Activated T-helper 1 cell treated with anti-CD3 and anti-CD28 coated beads, Interleukin-2, amount 50 U/mL, for 16 hours (primary cell): ENCODE data around the gene MICU1.
A peak's percentile ranks its signal among the peaks of the same experiment; 100 is the strongest.
"Not testable (repeated sequence)": the region's sequence is repeated elsewhere in the genome, so short reads cannot be mapped to it uniquely, and the experiment has no call there.

Experiments
- DNase-seq, 2 donors: peaks; one replicate each; pipeline ENCODE4 v3.0.0-alpha.2; 2020; ENCODE audit warnings: low read depth in 1 of 2, low spot score in 1 of 2

Gene MICU1

DNA sequence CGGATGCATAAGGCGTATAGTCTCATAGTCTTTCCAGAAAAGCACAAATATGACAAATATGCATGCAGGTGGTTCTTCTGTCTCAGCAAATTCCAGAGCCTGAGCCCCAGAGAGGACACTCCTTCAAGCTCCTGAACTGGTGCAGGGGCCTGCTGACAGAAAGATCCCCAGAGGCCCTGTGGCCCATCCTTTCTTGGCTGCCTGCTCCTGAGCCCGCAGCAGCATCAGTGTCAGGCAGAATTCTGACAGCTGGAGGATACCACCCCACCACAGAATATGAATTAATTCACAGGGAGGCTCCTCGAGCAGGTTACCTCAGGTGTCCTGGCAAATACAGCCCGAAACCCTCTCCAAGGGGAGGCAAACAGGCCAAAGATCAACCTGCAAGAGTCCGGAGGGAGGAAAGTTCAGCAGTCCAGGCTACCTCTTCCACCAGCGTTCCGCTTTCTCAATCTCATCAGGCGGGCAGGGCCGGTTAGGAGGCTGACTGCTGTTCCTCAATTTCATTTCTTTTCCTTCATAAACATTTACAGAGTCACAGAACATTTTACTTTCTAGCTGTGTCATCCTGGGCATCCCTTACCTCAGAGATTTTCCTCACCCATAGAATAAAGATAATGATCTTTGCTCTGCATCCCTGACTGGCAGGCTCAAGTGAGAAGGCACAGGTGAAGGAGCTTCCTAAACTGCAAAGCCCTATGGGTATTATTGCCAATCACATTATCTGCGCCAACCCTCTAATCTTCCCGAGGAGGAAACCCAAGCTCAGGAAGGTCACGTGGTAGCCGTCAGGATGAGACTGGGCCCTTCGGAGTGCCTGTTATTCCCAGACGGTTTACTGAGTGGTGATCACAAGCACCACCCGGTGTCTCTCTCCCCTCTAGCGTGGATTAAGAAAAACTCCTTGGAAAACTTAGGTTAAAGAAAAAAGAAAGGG, 272.6 kb downstream of the MICU1 start:
- no peak for DNase-seq

DNA sequence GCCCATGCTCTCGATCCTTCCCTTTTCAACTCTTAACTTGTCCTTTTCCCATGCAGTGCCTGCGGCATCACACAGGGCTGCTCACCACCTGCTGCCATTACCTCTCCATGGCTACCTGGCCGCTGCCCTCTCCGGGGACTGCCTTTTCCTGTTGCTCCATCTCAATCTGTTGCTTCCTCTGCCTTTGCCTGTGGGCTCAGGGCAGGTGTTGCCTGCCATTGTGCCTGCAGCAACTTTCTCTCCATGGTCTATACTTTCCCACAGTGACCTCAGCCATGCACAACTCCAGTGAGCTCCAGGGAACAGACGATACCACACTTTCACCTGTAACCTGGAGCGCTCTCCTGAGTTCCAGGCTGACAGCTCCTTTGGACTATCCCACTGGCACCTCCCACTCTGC, 274.4 kb downstream of the MICU1 start:
- DNase-seq = no peak

DNA sequence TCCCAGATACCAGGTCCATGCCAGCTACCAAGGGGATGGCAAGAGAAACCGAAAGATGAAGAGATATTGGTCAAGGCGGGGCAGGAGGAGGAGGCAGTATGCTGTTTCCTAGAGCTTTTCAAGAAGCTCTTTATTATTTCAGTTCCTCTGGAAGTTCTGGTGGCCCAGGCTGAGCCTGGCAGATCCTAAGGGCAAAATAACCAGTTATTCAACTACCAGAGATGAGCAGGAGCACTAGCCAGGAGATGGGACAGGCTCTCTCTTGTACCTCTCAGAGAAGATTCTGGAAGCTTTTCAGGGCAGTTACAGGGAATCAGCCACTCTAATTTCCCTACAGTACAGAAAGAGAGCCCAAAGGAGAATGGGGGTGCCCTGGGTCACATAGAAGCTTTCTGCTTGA, 276.4 kb downstream of the MICU1 start:
- DNase-seq = no peak

DNA sequence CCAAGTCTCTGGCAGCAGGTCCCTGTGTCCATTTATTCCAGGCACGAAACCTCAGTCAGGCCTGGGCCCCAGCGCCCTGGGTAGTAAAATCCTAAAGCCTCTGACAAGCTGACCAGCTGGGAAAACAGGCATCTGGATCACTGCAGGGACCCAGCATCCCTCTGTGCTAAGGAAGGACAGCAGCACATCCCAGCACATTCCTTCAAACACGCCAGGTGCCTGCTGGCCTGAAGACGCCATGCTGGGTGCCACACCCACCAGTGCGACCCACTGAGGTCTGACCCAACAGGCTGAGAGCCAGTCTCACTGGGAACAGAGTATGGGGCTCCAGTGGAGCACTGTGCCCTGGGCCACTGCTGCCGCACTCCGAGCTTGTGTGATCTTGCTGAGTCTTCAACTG, 277.6 kb downstream of the MICU1 start:
- no peak for DNase-seq

DNA sequence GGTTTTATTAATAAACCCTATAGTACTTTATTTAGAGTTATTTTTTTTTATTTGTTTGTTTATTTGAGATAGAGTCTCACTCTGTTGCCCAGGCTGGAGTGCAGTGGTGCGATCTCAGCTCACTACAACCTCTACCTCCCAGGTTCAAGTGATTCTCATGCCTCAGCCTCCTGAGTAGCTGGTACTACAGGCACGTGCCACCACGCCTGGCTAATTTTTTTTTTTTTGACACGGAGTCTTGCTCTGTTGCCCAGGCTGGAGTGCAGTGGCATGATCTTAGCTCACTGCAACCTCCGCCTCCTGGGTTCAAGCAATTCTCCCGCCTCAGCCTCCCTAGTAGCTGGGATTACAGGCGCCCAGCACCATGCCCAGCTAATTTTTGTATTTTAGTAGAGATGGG, 279.8 kb downstream of the MICU1 start:
- not testable (repeated sequence) for DNase-seq

DNA sequence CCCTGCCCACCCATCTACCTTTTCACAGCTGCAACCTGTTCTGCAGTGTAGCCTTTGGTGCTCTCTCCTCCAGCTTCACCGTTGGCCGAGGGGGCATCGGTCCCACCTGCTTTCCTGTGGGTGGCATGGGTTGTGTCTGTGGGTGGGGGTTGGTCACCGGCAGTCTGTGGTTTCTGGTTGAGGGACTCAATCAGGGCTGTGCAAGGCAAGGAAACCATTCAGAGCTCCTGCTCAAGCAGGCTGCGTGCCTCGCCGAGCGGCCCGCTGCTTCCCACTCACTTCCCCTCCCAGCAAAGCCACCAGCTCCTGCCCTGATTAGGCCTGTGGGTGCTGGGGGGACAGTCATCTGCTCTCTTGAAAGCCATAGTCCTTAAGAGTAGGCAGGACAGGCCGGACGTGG, 280.9 kb downstream of the MICU1 start:
- DNase-seq = no peak

DNA sequence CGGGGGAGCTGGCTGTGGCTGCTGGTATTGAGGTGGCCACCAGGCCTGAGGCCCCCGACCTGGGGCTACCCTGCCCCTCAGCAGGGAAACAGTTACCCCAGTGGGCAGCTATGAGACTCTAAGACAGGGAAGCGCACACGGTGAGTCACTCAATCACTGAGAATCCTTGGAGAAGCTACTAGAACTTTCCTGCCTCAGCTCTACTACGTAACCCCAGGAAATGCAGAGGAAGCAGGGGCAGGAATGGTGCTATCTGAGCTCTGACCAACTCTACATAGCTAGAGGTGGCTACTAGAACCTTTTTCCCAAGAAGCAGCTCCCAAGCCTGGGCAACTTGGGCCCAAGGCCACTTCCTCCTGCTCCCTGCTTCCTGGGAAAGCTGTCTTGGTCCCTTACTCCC, 283.0 kb downstream of the MICU1 start:
- no peak for DNase-seq

DNA sequence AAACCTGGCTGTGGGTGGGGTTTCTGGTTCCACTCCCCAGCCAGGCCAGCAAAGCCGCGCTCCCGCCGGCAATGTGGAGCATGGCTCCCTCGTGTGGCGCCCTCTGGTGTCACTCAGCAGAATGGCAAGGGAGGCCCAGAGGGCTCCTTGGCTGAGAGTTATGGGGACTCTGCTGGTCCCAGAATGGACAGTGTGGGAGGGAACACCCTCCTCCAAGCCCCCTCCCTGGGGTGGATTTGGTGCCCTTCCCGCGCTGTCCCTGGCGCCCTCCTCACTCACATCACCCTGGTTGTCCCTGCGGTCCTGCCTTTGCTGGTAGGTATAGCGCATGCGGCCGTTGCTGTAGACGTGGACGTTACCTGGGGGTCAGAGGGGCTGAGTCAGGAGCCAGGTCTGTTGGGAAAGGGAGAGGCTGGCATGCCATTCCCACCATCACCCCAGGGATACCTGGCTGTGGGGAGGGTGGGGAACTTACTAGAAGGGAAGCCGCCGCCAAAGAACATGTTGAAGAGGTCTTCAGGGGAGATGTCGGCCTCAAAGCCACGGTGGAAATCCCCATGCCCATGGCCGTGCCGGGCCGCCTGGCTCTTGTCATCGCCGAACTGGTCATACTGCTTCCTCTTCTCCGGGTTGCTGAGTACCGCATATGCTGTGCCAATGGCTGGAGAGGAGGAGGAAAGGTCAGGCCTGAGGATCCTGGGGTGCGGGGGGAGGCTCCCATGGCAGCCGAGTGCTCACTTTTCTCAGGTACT, 285.2 kb downstream of the MICU1 start:
- peak; percentile 52 to 68 for DNase-seq

DNA sequence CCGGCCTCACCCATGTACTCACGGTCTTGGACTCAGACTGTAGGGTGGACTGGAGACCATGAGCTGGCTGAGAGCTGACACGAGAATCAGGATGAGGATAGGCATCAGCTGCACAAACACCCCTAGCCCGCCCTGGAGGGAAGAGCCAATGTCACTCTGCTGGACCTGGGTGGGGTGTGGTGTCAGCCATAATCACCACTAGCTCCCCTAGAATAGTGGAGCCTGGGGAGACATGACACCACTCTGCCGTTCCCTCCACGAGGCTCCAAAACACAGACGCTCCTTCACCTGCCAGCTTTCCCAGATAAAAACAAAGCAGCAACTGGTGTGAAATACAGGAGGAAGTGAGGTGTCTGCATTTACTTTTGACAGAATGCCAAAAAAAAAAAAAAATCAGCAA, 287.7 kb downstream of the MICU1 start:
- no peak for DNase-seq

DNA sequence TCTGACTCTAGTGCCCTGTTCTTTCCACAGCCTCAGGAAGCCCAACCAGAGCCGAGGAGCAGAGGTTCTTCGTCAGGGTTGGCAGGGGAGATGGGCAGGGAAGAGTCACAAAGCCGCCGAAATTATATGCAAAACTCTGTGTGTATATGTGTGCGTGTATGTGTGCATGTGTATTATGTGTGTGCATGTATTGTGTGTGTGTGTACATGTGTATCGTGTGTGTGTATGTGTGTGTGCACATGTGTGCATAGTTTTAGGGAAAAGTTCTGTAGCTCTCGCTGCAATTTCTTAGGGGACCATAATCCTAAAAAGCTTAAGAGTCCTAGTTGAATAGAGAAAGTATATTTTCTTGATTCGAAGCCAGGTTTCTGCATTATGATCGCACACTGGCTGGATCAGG, 288.2 kb downstream of the MICU1 start:
- no peak for DNase-seq

DNA sequence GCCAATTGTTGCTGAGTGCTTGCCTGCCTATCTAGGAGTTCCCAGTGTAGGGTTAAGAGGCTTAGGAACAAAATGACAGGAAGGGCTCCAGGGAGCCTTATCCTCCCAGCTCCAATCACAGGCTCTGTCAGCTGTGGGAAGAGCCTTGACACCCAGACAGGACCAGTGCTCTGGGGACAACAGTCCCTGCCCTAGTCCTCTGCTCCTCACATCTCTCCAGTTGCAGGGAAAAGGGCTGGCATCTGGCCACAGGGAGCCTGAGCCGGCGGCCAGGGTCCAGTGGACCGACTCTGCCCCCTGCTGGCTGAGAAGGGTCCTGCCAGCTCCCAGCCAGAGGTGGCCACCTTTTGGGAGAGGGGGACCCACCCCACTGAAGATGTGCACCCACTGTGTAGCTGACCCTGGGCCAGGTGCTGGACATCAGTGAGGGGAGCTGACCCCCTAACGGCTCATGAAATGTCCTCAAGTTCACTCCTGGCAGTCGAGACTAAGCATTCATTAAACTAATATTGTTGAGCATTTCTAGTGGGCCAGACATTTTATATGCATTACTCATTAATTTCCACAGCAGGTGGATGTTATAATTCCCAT, 288.7 kb downstream of the MICU1 start:
- peak; percentile 48 to 58 for DNase-seq

DNA sequence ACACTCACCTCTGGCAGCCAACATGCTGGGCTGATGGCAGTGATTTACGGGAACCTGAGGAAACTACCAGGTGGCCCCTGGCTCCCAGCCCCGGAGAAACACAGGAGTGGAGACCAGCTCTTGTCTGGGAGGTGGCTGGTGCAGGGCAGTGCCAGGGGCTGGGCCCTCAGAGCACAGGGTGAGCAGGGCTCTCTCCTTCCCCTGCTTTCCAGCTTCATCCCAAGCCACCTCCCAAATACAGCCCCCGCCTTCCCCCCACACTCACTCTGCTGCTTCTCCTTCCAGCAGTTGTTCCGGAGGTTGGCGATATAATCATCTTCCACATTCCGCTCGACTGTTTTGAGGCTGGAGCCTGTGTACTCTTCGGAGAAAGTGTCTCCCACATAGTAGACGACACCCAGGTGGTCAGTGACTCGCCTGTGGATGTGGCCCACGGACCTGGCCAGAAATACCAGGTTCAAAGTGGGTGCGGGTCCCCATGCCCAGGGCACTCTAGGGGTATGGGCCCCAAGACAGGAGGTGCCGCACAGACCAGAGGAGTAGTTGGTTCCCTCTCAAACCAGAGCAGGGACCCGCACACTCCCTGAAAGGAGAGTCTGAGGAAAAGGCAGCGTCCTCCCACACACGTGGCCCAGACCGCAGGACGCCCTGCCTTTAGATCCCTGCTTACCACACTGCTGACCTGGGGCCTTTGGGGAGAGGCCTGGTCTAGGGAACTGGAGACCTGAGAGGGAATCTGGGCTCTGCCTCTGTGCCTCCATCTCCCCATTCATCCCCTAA, 289.4 kb downstream of the MICU1 start:
- DNase-seq = no peak

DNA sequence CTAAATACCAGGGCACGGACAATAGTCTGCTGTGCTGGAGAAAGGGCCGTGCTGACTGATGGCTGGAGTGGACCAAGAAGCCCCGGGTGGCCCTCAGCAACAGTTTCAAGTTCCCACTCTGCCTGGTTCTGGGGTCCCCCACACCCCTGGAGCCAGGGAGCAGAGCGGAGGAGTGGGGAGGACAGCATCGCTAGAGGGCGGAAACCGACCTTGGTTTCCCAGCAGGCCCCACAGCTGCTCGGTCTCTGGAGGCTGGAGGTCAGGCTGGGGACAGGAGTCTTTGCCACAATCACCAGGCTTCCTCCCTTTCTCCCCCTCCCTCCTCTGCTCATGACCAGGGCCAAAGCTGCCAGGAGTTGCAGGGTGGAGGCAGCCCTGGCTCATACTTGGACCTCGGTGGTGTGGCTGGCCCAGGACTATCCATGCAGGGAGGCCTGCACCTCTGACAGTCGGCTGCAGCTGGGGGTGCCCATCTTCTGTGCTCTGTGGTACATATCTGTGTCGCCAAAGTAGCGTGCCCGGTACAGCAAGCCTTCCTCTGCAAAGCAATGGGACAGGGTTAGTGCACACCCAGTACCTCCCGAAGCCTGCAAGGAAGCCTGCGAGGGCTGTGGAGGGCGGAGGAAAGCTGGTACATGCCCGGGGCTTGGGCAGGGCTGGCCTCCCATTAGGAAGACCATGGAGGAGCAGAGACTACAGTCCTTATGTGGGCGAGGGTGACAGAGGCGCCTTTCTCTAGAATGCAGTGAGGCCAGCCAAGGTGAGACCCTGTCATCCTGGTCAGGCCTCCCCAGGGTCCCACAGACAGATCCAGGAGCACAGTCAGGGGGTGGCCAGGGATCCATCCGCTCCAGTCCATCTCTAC, 290.3 kb downstream of the MICU1 start:
- DNase-seq = no peak

DNA sequence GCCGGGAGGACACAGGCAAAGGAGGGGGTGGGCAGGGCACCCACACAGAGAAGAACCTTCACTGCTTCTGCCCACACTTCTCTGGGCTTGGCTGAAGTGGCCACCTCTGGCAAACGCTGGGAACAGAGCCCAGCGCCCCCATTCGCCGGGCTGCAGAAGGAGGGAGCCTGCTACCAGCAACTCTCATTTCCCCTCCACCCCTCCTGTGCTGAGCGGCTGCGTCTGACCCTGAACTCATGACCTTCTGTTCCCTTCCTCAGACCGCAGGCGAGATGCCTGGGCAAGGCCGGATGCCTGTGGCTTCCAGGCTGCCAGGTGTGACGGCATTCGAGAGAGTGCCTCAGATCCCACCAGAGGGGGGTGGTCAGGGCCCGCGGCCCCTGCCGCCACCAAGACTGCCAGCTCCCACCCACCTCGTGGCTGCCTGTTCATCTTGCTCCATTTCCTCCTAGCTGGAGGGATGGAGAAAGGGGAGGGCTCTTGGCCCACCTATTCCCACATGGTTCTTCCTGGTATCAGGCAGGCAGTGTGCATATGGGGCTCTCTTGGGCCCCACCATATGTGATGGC, 291.0 kb downstream of the MICU1 start:
- peak; percentile 62 to 69 for DNase-seq

DNA sequence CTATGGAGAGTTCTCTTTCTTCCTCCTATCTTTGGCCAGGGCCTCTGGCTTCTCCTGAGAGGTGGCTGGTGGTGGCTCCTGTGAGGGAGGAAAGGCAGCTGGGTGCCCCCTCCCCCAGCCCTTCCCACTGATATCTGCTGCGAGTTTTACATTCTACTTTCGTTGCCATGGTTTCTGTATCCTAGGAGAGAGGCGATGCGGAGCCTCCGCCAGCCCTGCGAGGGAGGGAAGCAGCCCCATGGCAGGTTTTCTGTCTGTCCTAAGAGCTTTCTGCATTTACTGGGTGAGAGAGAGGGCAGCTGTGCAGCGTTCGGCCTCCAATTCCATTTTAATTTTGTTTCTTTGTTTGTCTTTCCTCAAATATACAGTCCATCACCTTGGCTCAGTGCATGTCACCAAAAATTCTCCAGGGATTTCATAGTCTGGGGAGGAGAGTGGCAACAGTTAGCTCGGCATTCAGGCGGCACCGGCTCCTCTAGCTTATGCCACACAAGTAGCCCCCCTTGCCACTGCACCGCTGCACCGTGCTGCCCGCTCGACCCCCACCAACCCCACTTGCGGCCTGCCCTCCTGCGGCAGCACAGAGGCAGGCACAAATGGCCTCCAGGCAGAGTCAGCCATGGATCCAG, 291.6 kb downstream of the MICU1 start:
- DNase-seq = no peak

DNA sequence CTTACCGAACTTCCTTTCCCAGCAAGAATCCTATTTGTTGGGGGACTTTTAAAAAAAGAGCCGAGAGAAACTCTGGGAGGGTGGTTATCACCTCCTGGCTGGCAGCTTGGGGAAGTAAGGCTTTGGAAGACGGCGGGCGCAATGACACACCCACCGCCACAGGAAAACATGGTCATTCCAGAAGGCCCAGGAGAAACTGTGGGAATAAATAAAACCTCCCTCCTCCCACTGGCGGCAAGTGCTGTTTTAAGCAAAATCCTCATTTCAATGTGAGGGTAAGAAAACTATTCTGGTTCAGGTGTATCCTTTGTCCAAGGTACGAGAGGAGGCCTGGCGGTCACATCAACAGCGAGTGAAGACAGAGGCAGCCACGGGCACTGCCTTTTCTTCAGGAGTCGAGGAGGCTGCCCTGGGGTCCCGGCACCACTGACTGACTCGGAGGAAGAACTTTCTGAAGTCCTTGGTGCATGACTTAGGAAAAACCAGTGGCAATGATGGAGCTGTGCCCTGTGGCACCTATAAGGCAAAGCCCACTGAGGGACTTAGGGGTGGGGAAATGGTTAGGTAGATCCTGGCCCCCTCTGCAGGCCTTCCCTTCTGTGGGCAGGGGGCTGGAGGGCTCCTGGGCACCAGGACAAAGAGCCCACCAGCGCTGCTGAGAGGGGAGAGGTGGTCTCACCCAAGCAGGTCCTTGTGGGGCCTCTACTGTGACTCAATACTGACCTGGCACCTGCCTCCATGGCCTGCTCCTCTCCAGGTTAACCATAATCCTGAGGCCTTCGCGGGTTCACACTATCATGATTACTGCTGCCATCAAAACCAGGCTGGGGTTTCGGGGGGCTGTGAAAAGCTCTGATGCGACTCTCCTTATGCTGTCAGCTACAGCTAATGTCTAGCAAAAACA, 292.5 kb downstream of the MICU1 start:
- no peak for DNase-seq

DNA sequence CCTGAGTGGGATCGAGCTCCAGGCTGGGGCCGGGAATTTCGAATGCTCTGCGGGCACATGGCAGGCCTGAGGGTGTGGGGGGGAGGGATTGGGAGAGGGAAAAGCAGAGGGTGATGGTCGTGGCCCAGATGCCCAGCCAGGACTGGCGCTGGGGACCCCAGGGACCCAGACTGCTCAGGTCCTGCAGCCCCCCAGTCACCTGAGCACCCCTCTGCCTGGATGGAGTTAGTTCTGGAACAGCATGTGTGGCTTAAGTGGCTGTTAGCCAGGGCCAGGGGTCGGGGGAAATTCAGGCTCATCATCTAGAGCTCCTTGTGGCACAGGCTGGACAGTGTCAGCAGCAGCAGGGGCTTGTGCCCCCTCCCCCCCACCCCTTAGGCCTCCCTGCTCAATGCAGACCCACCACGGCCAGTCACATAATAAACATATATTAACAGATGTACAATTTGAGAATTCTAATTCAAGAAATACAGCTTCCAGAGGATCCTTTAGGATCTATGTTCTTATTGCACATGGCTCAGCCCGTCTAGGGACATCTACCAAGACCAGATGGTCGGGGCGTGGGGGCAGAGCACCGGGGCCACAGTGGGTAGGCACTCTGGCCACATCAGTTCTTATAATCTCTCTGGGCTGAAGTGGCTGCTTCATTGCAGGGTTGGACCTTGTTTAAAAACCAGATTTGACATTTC, 293.3 kb downstream of the MICU1 start:
- DNase-seq = no peak
